CD14-positive monocyte (primary cell): ENCODE results near the gene NEK6. TPM values are rescaled to one million over a fixed set of nuclear protein-coding genes. Genes with fewer than 3 reads are reported as not detected.
A peak's percentile ranks its signal among the peaks of the same experiment; 100 is the strongest.

Experiments
- DNase-seq, 3 donors: peaks; one replicate each; pipeline ENCODE4 v3.0.0-alpha.2; 2011 to 2022
- H2AFZ ChIP-seq: 2 replicates; pipeline ENCODE4 v1.6.0; 2012; ENCODE audit warnings: mild to moderate bottlenecking, low read depth, low read length, inconsistent platforms; ENCODE audit not compliant: insufficient read depth, poor library complexity, severe bottlenecking
- H3K27ac ChIP-seq, 2 donors: 1 replicate in 1 of 2; 2 replicates in 1 of 2; pipeline ENCODE4 v1.5.1; 2012 to 2013; ENCODE audit warnings: low read length in 2 of 2, control low read depth in 1 of 2, inconsistent platforms in 1 of 2, low read depth in 1 of 2, mild to moderate bottlenecking in 1 of 2
- H3K27me3 ChIP-seq, 2 donors: one replicate each; pipeline versions ENCODE4 v1.6.0 to v1.6.1; 2011 to 2013; ENCODE audit warnings: low read length in 2 of 2; ENCODE audit not compliant: control insufficient read depth in 2 of 2, insufficient read depth in 2 of 2
- H3K36me3 ChIP-seq, 2 donors: replicated peaks in 1 of 2; 1 replicate in 1 of 2; 2 replicates in 1 of 2; pipeline versions ENCODE4 v1.5.1 to v1.6.1; 2012 to 2013; ENCODE audit warnings: low read length in 2 of 2, control low read depth in 1 of 2, inconsistent platforms in 1 of 2, mild to moderate bottlenecking in 1 of 2; ENCODE audit not compliant: insufficient read depth in 2 of 2, control insufficient read depth in 1 of 2
- H3K4me1 ChIP-seq, 2 donors: 1 replicate in 1 of 2; 2 replicates in 1 of 2; pipeline versions ENCODE4 v1.5.1 to v1.6.1; 2012 to 2013; ENCODE audit warnings: low read length in 2 of 2, control low read depth in 1 of 2, inconsistent platforms in 1 of 2, mild to moderate bottlenecking in 1 of 2, moderate library complexity in 1 of 2; ENCODE audit not compliant: insufficient read depth in 2 of 2, control insufficient read depth in 1 of 2
- H3K4me2 ChIP-seq: replicated peaks from 2 replicates; pipeline ENCODE3; 2012; ENCODE audit warnings: low read length, moderate library complexity, mild to moderate bottlenecking; ENCODE audit not compliant: poor library complexity, severe bottlenecking; ENCODE audit errors: extremely low read depth
- H3K4me3 ChIP-seq, 3 experiments: fragments of 200-600 bp in 1 of 3; sonication (generic) in 1 of 3; replicated peaks in 1 of 3; 1 replicate in 2 of 3; 2 replicates in 1 of 3; pipeline ENCODE4 v1.5.1; 2011 to 2013; ENCODE audit warnings: low read length in 3 of 3, mild to moderate bottlenecking in 3 of 3, control low read depth in 2 of 3, low read depth in 2 of 3, inconsistent platforms in 1 of 3, moderate library complexity in 1 of 3
- H3K79me2 ChIP-seq: 2 replicates; pipeline ENCODE4 v1.6.0; 2012; ENCODE audit warnings: mild to moderate bottlenecking, control low read depth, inconsistent platforms, low read length, moderate library complexity; ENCODE audit not compliant: insufficient read depth
- H3K9ac ChIP-seq: 2 replicates; pipeline ENCODE4 v1.6.0; 2017; ENCODE audit warnings: low read length, mild to moderate bottlenecking; ENCODE audit not compliant: insufficient read depth, poor library complexity, severe bottlenecking
- H3K9me3 ChIP-seq, 2 donors: replicated peaks in 1 of 2; 1 replicate in 1 of 2; 2 replicates in 1 of 2; pipeline versions ENCODE4 v1.5.1 to v1.6.1; 2012 to 2013; ENCODE audit warnings: low read length in 2 of 2, control low read depth in 1 of 2; ENCODE audit not compliant: control insufficient read depth in 1 of 2, insufficient read depth in 1 of 2
- H4K20me1 ChIP-seq: 2 replicates; pipeline ENCODE4 v1.6.0; 2012; ENCODE audit warnings: mild to moderate bottlenecking, low read length, control low read depth, moderate library complexity; ENCODE audit not compliant: insufficient read depth
- H3K27ac Mint-ChIP-seq, 7 donors: one replicate each; pipeline ENCODE4 v1.8.0; 2020; ENCODE audit warnings: mild to moderate bottlenecking in 7 of 7, mixed read lengths in 7 of 7, moderate library complexity in 6 of 7, inconsistent platforms in 2 of 7
- H3K27me3 Mint-ChIP-seq, 3 donors: one replicate each; pipeline ENCODE4 v1.8.0; 2021 to 2022; ENCODE audit warnings: low read depth in 3 of 3, mild to moderate bottlenecking in 3 of 3, mixed read lengths in 3 of 3, moderate library complexity in 3 of 3, inconsistent platforms in 1 of 3
- H3K36me3 Mint-ChIP-seq, 2 donors: one replicate each; pipeline ENCODE4 v1.8.0; 2020; ENCODE audit warnings: mixed read lengths in 2 of 2, inconsistent platforms in 1 of 2, mild to moderate bottlenecking in 1 of 2
- H3K4me1 Mint-ChIP-seq: one replicate; pipeline ENCODE4 v1.8.0; 2020; ENCODE audit warnings: mild to moderate bottlenecking, mixed read lengths
- H3K4me3 Mint-ChIP-seq, 2 donors: one replicate each; pipeline ENCODE4 v1.8.0; 2020; ENCODE audit warnings: mild to moderate bottlenecking in 2 of 2, mixed read lengths in 2 of 2, moderate library complexity in 1 of 2
- H3K9me3 Mint-ChIP-seq, 7 donors: one replicate each; pipeline ENCODE4 v1.8.0; 2020 to 2022; ENCODE audit warnings: mixed read lengths in 7 of 7, mild to moderate bottlenecking in 6 of 7, moderate library complexity in 6 of 7, inconsistent platforms in 2 of 7
- CTCF ChIP-seq: fragments of 200-600 bp; IDR thresholded peaks from one replicate; pipeline ENCODE4 v1.8.0; 2022; ENCODE audit warnings: antibody characterized with exemption, mild to moderate bottlenecking
- WGBS: methylation state at CpG from one replicate; pipeline ENCODE4 v1.1.5; 2013; ENCODE audit warnings: missing lambda C conversion rate; ENCODE audit not compliant: insufficient coverage; 5-methylcytosine and 5-hydroxymethylcytosine counted together
- intact Hi-C, 2 donors: fragments of 100-400 bp; cut with micrococcal nuclease; formaldehyde crosslinking; loops; one replicate each; pipeline versions ENCODE4 v1.15.0 to v1.15.1; 2023
- polyA plus RNA-seq, 3 donors: library from polyadenylated mRNA; depleted of rRNA in 1 of 3; unstranded in 2 of 3; stranded (reverse) in 1 of 3; fragments of 300-500 nt in 2 of 3; fragments of >200 nt in 1 of 3; fragmentation: Illumina TruSeq in 2 of 3; gene quantifications; 1 replicate in 2 of 3; 2 replicates in 1 of 3; pipeline ENCODE4 v1.2.3, GENCODE V29; 2012 to 2021

The NEK6 gene
- polyA plus RNA-seq, 3 donors = 26.1 to 46.0 (median 35.8) TPM

GRCh38 chr9:124266826-124267201 is 9.1 kb downstream of the NEK6 start:
- Histone ChIP-seq H3K9me3 (no peaks in the 10 kb centered on the region), H3K4me1 (peaks cover 81 to 92% of the 10 kb centered on the region in 2 donors), H4K20me1 (peaks cover 100% of the 10 kb centered on the region), H3K79me2 (peaks cover 100% of the 10 kb centered on the region), H3K27me3 (no peaks in the 10 kb centered on the region), H3K36me3 (peaks cover 28 to 53% of the 10 kb centered on the region in 2 donors), H3K27ac (peak overlapping the region; percentile 19 to 78), H3K4me2 (peak overlapping the region; percentile 39), H3K9ac (peak overlapping the region; percentile 51), H2AFZ (no peak overlapping the region), H3K4me3 (peak overlapping the region in 1 of 3 experiments; percentile 35)
- no peaks in the 10 kb centered on the region for H3K9me3 Mint-ChIP-seq
- no peak for DNase-seq
- H3K4me1 Mint-ChIP-seq = peaks cover 91% of the 10 kb centered on the region
- H3K36me3 Mint-ChIP-seq = peaks cover 50 to 67% of the 10 kb centered on the region in 2 donors
- intact Hi-C loops = no loop called here
- no CpG with 5 or more reads among the region's 2 CpGs for WGBS
- peak overlapping the region; percentile 58 to 92 (median 84) for H3K27ac Mint-ChIP-seq
- H3K4me3 Mint-ChIP-seq = peak overlapping the region in 1 of 2 donors; percentile 73
- TF ChIP-seq CTCF = no peak
- H3K27me3 Mint-ChIP-seq = peaks cover 0 to 2% (median 0%) of the 10 kb centered on the region in 3 donors

GRCh38 chr9:124267271-124267807 is 9.6 kb downstream of the NEK6 start:
- H3K79me2 ChIP-seq = peaks cover 100% of the 10 kb centered on the region
- peaks cover 48 to 71% of the 10 kb centered on the region in 2 donors for H3K36me3 Mint-ChIP-seq
- H3K27me3 ChIP-seq = no peaks in the 10 kb centered on the region
- peak overlapping the region; percentile 39 to 73 for H3K4me3 Mint-ChIP-seq
- H3K9ac ChIP-seq = peak overlapping the region; percentile 51
- peak overlapping the region; percentile 39 for H3K4me2 ChIP-seq
- no peak overlapping the region for H2AFZ ChIP-seq
- peaks cover 91% of the 10 kb centered on the region for H3K4me1 Mint-ChIP-seq
- H3K36me3 ChIP-seq = peaks cover 30 to 58% of the 10 kb centered on the region in 2 donors
- DNase-seq = peak; percentile 68 to 91 (median 73)
- WGBS = 27% methylated on average over 9 of the region's 15 CpGs
- H3K9me3 Mint-ChIP-seq = no peaks in the 10 kb centered on the region
- TF ChIP-seq CTCF = peak; percentile 9
- peaks cover 0 to 2% (median 0%) of the 10 kb centered on the region in 3 donors for H3K27me3 Mint-ChIP-seq
- peaks cover 78 to 92% of the 10 kb centered on the region in 2 donors for H3K4me1 ChIP-seq
- no peaks in the 10 kb centered on the region for H3K9me3 ChIP-seq
- H4K20me1 ChIP-seq = peaks cover 100% of the 10 kb centered on the region
- H3K4me3 ChIP-seq = peak overlapping the region in 1 of 3 experiments; percentile 35
- peak overlapping the region; percentile 19 to 78 for H3K27ac ChIP-seq
- H3K27ac Mint-ChIP-seq = peak overlapping the region; percentile 58 to 92 (median 85)
- intact Hi-C loops = no loop called here
